ENCODE measurements around the gene WDR82. TPM values are rescaled to one million over a fixed set of nuclear protein-coding genes. Genes with fewer than 3 reads are reported as not detected.

WDR82 gene
- total RNA-seq, 6 donors from 2014 or later = 23.0 to 63.6 (median 46.8) TPM

DNA sequence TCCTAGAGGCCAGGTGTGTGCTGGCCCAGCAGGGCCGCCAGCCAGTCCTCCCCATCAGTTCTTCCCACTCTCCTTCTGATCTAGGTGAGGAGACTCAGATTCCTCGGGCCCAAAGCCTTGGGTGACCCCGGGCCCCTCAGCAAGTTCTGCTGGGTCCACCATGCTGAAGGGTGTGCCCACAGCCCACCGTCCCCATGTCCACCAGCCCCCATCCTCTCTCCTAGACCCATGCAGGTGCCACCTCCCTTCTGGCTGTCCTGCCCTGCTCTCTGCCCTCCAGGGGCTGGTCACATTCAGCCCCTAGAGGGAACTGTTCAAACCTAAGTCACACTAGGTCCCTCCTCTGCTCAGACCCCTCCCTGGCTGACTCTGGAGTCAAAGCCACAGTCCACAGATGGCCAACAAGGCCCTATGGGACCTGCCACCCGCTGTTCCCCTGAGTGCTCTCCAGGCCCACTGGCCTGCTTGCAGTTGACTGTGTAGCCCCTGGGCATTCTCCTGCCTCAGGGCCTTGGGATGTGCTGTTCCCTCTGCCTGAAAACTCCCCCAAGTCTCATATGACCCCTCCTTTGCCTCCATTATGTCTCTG is 52.1 kb downstream of the WDR82 start:
- no peak for ATAC-seq (ENCODE audit: low FRiP score in 2 of 2)
- TF ChIP-seq EP300 (IDR thresholded peaks at IDR 0.05) (no peak), POLR2A (IDR thresholded peaks at IDR 0.05) (no peak), POLR2AphosphoS5 (IDR thresholded peaks at IDR 0.05) (no peak)
- TF ChIP-seq, protein P1, sequence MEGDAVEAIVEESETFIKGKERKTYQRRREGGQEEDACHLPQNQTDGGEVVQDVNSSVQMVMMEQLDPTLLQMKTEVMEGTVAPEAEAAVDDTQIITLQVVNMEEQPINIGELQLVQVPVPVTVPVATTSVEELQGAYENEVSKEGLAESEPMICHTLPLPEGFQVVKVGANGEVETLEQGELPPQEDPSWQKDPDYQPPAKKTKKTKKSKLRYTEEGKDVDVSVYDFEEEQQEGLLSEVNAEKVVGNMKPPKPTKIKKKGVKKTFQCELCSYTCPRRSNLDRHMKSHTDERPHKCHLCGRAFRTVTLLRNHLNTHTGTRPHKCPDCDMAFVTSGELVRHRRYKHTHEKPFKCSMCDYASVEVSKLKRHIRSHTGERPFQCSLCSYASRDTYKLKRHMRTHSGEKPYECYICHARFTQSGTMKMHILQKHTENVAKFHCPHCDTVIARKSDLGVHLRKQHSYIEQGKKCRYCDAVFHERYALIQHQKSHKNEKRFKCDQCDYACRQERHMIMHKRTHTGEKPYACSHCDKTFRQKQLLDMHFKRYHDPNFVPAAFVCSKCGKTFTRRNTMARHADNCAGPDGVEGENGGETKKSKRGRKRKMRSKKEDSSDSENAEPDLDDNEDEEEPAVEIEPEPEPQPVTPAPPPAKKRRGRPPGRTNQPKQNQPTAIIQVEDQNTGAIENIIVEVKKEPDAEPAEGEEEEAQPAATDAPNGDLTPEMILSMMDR (IDR thresholded peaks at IDR 0.05) = no peak
- Histone ChIP-seq H3K27ac (no peak overlapping the region), H3K36me3 (peaks cover 21 to 40% (median 35%) of the 10 kb centered on the region in 4 donors), H3K9me3 (no peaks in the 10 kb centered on the region), H3K4me3 (no peak overlapping the region), H3K27me3 (no peaks in the 10 kb centered on the region), H3K4me1 (peaks cover 0 to under 1% (median 0%) of the 10 kb centered on the region in 4 donors)
- 74 to 100% methylated on average over 1 to 5 of the region's 5 CpGs for WGBS, 2 donors
- DNase-seq = no peak

DNA sequence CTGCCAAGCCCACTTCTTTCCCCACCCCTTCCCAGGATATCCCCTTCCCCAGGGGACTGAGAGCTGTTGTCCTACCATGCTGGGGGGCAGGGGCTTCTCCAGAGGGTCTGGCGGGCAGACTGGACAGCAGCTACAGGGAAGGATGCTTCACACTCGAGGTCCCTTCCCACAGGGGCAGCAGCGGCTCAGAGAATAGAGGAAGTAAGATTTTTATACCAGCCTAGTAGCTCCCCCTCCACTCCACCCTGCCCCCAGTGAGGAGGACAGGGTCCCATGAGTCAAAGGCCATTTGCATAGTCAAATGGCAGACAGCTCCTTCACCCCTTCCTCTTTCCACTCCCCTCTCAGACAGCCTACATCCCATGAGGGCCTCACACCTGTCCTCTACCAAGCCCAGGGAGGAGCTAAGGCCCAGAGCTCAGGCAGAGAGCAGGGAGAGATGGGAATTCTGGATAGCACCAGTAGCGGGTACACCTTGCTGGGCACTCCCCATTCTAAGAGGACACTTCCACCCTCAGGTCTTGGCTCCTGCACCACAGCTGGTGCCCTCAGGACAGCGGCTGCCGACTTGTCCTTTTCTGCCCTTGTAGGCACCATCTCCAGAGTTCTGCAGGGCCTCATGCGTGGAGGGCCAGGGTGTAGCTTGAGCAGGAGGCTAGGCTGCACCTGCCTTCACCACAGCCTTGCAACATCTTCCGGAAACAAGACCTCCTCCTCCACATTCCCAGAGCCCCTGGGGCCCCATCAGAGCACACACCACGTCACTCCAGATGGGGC is 52.8 kb downstream of the WDR82 start, which contains the start of gene TLR9:
Gene TLR9, minus strand, starts transcription at position 194 of the 777 bp plus-strand sequence. Its CDS starts 116 bp downstream, at position 78.
- H3K27me3 ChIP-seq = no peaks in the 10 kb centered on the region
- ATAC-seq (ENCODE audit: low FRiP score in 2 of 2) (no peak), DNase-seq (peak in 1 of 2 donors; percentile 24)
- no peak for TF ChIP-seq POLR2AphosphoS5 (IDR thresholded peaks at IDR 0.05)
- TF ChIP-seq, protein P1 (IDR thresholded peaks at IDR 0.05) = no peak
- TF ChIP-seq EP300 (IDR thresholded peaks at IDR 0.05) = no peak
- TF ChIP-seq POLR2A (IDR thresholded peaks at IDR 0.05) = no peak
- H3K36me3 ChIP-seq = peaks cover 14 to 33% (median 28%) of the 10 kb centered on the region in 4 donors
- 60 to 69% methylated on average over 4 to 9 of the region's 9 CpGs for WGBS, 2 donors
- H3K4me1 ChIP-seq = peaks cover 1 to 4% (median 2%) of the 10 kb centered on the region in 4 donors
- H3K4me3 ChIP-seq = no peak within 1 kb of the TSS
- H3K9me3 ChIP-seq = no peaks in the 10 kb centered on the region
- H3K27ac ChIP-seq = no peak within 1 kb of the TSS

DNA sequence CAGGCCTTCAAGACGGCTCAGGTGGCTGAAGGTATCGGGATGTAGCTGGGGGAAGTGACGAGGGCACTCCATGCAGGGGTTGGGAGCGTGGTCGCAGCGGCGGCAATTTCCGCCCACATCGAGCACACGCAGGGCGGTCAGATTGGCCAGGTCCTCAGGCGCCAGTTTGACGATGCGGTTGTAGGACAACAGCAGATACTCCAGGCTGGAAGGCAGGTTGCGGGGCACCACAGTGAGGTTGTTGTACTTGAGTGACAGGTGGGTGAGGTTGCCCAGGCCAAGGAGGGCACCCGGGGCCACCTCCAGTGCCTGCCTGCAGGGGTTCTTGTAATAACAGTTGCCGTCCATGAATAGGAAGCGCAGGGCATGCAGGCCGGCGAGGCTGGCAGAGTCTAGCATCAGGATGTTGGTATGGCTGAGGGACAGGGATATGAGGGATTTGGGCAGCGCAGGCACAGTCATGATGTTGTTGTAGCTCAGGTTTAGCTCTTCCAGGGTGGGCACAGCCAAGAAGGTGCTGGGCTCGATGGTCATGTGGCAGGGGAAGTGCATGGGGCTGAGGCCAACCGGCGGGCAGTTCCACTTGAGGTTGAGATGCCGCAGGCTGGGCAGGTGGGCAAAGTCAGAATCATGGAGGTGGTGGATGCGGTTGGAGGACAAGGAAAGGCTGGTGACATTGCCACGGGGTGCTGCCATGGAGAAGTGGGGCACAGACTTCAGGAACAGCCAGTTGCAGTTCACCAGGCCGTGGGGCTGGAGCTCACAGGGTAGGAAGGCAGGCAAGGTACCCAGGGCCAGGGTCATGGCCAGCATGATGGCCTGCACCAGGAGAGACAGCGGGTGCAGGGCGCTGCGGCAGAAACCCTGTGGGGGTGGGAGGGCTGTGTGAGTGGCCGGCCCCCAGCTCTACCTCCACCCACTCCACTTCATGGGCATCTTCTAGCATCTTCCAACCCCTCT is 54.7 kb downstream of the WDR82 start:
- Histone ChIP-seq H3K27ac (no peak overlapping the region), H3K27me3 (no peaks in the 10 kb centered on the region), H3K4me3 (no peak overlapping the region), H3K4me1 (peaks cover 16 to 22% (median 20%) of the 10 kb centered on the region in 4 donors), H3K9me3 (no peaks in the 10 kb centered on the region), H3K36me3 (peaks cover 0 to 14% (median 9%) of the 10 kb centered on the region in 4 donors)
- no peak for TF ChIP-seq POLR2A (IDR thresholded peaks at IDR 0.05)
- no peak for TF ChIP-seq EP300 (IDR thresholded peaks at IDR 0.05)
- TF ChIP-seq, protein P1 (IDR thresholded peaks at IDR 0.05) = no peak
- no peak for TF ChIP-seq POLR2AphosphoS5 (IDR thresholded peaks at IDR 0.05)
- WGBS, 2 donors = 94% methylated on average over 27 to 32 of the region's 32 CpGs
- no peak for ATAC-seq (ENCODE audit: low FRiP score in 2 of 2)
- DNase-seq = no peak

DNA sequence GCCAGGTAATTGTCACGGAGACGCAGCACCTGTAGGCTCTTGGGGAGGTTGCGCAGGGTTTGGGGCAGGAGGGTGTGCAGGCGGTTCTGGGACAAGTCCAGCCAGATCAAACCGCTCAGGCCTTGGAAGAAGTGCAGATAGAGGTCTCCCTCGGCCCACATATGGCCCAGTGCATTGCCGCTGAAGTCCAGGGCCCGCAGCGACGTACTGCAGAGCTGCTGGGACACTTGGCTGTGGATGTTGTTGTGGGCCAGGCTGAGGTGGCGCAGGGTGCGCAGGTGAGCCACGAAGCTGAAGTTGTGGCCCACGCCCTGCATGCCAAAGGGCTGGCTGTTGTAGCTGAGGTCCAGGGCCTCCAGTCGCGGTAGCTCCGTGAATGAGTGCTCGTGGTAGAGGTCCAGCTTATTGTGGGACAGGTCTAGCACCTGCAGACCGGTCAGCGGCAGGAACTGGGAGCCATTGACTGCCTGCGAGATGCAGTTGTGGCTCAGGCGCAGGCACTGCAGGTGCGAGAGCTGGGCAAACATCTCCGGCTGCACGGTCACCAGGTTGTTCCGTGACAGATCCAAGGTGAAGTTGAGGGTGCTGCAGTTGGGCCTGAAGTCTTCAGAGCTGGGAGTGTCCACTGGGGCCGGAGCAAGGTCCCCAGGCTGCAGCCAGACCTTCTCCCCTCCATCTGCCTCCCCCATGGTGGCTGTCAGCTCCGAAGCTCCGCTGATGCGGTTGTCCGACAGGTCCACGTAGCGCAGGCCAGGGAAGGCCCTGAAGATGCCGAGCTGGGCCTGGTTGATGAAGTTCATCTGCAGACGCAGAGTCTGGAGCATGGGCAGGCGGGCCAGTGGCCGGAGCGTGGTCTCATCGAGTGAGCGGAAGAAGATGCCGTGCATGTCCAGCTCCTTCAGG is 55.9 kb downstream of the WDR82 start:
- Histone ChIP-seq H3K27me3 (no peaks in the 10 kb centered on the region), H3K27ac (no peak overlapping the region), H3K4me1 (peaks cover 28 to 33% (median 32%) of the 10 kb centered on the region in 4 donors), H3K4me3 (no peak overlapping the region), H3K36me3 (peaks cover 0 to 5% (median 1%) of the 10 kb centered on the region in 4 donors), H3K9me3 (no peaks in the 10 kb centered on the region)
- TF ChIP-seq POLR2AphosphoS5 (IDR thresholded peaks at IDR 0.05) (no peak), EP300 (IDR thresholded peaks at IDR 0.05) (no peak), POLR2A (IDR thresholded peaks at IDR 0.05) (no peak)
- TF ChIP-seq, protein P1 (IDR thresholded peaks at IDR 0.05) = no peak
- ATAC-seq (ENCODE audit: low FRiP score in 2 of 2) (no peak), DNase-seq (no peak)
- WGBS, 2 donors = 92 to 95% methylated on average over 25 to 37 of the region's 41 CpGs

Measured in upper lobe of left lung (tissue), 6 donors.